GM19372 (cell line): ENCODE results near the gene KBTBD2.
"Not testable (repeated sequence)": the region's sequence is repeated elsewhere in the genome, so short reads cannot be mapped to it uniquely, and the experiment has no call there.

Experiments used
- ATAC-seq: cut with Tn5 transposase; IDR thresholded peaks from one replicate; pipeline ENCODE4 v1.9.1; 2021; ENCODE audit warnings: mild to moderate bottlenecking, low read depth, moderate library complexity; ENCODE audit not compliant: unreplicated experiment

KBTBD2 gene

DNA sequence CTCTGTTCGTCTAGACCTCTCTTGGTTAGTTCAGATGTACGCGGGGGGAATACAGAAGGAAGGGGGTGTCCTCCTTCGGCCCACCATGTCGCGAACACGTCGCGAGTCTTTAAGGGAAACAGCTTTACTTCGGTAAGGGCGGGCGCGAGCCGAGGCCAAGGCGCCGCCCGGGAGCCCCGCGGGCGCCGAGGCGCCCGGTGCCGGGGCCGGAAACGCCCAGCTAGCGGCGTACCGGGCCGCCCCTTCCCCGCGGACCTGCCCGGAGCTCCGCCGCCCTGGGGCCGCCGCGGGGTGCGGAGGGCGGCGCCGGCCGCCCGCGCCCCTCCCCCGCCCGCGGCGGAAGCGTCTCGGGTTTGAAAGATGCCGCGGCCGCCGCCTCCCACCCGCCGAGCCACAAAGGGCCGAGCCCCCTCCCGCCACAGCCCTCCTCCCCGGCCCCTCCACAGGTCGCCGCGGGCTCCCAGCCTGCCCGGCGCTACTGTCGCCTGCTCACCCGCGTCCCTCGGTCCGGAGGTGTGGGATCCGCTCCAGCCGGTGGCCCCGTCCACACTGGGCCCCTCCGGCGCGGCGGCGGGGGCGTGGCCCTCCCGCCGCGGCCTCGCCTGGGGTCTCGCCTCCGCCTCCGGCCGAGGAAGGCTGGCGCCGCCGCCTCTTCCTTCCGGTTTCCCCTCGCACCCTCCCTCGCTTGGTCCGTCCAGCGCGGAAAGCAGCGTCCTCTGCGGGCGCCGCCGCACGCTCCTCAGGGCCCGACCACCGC, at the start of gene KBTBD2:
TSS of gene KBTBD2 (minus strand) at position 718 of the 757 bp plus-strand sequence. CDS start 12,156 bp downstream, outside the sequence.
- peak; percentile 57 for ATAC-seq

- ATAC-seq: no peak
Measured at GRCh38 chr7:32941181-32941580, 49.6 kb upstream of the KBTBD2 start.

- no peak for ATAC-seq
Measured at GRCh38 chr7:32937344-32938174, 46.0 kb upstream of the KBTBD2 start.

GRCh38 chr7:32936689-32937088, 45.1 kb upstream of the KBTBD2 start:
- no peak for ATAC-seq

GRCh38 chr7:32935558-32935957, 44.0 kb upstream of the KBTBD2 start:
- ATAC-seq: no peak

DNA sequence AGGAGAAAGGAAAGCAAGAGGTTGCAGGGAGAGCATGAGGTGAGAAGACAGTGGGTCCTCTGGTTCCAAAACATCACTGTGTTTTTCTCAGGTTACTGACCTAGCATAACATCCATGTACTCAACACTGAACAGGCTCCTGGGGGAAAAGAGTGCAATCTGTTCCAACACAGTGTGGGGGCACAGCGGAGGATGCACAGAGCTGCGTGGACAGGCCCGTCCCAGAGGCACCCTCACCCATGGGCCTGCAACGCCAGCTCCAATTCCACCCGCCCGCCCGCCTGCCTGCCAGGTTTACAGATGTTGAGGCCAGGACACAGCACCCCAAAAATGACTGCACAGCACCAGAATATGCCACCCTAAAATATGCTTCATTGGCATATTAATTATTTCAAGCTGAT, 38.8 kb upstream of the KBTBD2 start:
- ATAC-seq: no peak

- ATAC-seq: no peak
Measured at GRCh38 chr7:32929430-32930143, 38.0 kb upstream of the KBTBD2 start.

DNA sequence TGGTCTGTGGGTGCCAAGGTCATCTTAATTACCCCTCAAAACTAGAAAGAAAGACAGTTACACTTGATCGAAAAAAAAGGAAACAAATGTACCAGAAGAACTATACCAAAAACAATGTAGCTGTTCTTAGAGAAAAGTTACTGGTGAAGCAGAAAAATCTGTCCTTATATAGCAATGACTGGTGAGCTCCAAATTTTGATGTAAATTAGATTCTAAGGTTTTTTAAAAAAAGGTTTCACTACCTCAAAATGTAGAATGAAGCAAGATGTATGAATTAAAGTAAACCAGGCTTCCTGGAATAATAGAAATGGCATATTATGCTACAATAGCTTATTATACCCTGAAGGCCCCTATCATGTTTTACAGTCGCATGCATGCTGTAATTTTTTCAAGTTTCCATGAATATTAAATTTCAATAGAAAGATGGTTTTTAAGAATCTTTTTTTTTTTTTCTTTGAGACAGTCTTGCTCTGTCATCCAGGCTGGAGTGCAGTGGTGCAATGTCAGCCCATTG, 37.3 kb upstream of the KBTBD2 start:
- ATAC-seq: no peak

GRCh38 chr7:32921896-32922295, 30.3 kb upstream of the KBTBD2 start:
- ATAC-seq: no peak

DNA sequence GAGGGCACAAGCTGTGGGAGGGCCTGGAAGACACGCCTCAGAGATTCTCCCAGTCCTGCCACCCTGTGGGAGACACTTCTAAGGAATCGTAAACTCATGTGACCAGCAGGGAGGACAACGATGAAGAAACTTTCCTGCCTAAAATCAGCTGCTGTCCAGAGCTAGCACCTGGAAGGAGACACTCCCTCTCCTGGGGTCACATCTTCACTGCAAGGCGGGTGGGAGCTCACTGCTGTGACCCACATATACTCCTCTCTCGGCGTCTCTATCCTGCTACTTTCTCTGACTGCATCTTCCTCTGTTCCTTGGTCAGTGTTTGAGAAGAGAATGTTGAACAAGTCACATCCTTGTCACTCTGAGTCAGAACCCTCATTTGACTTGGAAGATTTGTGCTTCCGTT, 25.4 kb upstream of the KBTBD2 start:
- ATAC-seq: not testable (repeated sequence)

DNA sequence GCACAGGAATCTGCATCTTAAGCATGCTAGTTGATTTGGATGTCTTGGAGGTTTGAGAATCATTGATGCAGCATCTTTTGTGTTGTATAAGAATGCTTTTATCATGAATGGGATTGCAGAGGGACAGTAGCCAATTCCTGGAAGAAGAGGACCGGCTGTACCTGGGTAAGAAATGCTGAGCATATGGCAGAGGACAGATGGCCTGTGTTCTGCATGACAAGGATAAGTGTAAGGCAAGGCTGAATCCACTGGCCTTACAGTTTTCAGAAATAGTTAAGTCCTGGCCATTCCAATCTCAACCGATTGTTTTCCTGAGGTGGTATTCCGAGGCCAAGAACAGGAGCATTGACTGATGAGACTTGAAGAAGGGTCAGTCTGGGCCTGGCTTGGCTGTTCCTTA, 24.4 kb upstream of the KBTBD2 start:
- no peak for ATAC-seq

- no peak for ATAC-seq
Measured at GRCh38 chr7:32915041-32915536, 23.5 kb upstream of the KBTBD2 start.

- no peak for ATAC-seq
Measured at GRCh38 chr7:32914184-32914583, 22.6 kb upstream of the KBTBD2 start.

GRCh38 chr7:32910195-32910594, 18.6 kb upstream of the KBTBD2 start:
- ATAC-seq: no peak

DNA sequence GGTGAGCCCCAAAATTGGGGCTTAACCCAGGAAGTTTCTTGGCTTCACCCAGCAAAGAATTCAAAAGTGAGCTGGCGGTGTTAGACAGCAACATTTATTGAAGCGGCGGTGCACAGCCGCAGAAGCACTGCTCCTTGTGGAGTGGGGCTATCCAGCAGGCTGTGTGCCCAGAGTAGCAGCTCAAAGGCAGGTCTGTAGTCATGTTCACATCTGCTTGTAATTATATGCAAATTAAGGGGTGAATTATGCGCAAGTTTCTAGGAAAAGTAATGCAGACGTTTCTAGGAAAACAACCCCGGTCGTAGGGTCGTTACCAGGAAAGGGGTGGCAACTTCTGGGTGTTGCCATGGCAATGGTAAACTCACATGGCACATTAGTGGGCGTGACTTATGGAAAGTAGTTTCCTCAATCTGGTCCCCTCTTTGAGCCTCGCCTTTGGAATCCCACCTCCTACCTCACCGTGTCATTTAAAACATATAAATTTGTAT, 13.7 kb upstream of the KBTBD2 start:
- ATAC-seq: peak; percentile 75

DNA sequence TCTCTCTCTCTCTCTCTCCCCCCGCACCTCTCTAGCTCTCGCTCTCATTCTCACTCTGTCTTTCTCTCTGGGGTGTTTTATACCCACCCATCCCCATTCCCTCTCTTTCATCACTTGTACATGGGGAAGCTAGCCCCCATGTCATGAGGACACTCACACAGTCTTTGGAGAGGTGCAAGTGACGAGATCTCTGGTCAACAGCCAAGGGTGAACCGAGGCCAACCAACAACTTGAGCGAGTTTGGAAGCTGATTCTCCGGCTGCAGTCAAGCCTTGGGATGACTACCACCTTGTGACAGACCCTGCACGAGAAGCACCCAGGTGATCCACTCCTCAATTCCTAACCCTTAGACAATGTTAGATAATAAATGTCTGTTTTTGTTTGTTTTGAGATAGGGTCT, 10.1 kb upstream of the KBTBD2 start:
- no peak for ATAC-seq

GRCh38 chr7:32900433-32900995, 9.0 kb upstream of the KBTBD2 start:
- no peak for ATAC-seq

DNA sequence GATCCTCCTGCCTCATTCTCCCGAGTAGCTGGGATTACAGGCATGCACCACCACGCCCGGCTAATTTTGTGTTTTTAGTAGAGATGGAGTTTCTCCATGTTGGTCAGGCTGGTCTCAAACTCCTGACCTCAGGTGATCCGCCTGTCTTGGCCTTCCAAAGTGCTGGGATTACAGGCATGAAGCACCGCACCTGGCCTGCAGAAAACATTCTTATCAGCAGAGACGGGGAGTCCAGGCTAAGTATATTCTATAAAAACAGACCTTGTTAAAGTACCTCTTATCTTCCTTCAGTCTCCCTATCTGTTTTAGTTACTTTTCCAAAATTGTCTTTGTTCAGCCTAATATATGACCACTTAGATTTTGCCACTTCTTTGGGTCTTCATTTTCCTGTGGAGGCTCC, 5.8 kb upstream of the KBTBD2 start:
- not testable (repeated sequence) for ATAC-seq

DNA sequence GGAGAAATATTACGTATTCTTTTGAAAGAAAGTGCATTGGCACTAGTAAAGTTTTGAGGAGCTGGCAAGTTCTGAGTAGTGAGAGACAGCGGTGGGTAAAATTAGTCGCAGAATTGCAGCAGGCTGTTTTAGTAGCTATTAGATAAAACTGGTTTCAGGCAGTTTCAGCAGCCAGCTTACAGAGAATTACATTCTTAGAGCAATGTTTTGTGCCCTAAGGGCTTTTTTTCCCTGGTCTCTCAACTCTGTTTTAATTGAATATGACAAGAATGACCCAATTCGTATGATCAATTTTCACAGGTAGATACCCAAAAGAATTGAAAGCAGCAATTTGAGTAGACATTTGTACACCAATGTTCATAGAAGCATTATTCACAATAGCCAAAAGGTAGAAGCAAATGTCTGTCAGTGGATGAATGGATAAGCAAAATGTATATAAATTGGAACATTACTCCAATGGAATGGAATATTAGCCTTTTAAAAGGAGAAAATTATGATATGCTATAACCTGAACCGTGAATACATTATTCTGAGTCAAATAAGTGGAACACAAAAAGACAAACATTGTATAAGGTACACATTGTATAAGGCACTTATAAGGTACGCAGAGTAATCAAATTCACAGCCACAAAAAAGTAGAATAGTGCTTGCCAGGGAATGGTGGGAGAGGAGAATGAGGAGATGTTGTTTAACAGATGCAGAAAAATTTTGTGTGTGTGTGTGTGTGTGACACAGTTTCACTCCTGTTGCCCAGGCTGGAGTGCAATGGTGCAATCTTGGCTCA, 5.2 kb upstream of the KBTBD2 start:
- ATAC-seq: no peak
